ENCODE results near the gene IFNL2.

DNA sequence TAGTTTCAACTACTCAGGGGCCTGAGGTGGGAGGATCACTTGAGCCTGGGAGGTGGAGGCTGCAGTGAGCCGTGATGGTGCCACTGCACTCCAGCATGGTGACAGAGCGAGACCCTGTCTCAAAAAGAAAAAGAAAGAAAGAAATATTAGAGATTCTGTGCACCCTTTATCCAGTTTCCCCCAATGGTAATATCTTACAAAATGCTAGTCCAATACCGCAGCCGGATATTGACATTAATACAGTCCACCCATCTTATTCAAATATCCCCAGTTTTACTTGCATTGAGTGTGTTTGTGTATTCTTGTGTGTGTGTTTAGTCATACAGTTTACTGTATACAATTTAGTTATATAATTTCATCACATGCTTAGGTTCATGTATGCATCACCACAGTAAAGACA is 11.0 kb upstream of the IFNL2 start:
- TF ChIP-seq POLR2A (IDR thresholded peaks at IDR 0.05; ENCODE audit: low read depth, low read length) (no peak), MYC (IDR thresholded peaks at IDR 0.05; ENCODE audit: low read depth, low read length) (no peak), POLR2AphosphoS5 (IDR thresholded peaks at IDR 0.05; ENCODE audit: insufficient read depth, low read depth, low read length) (no peak), EZH2 (IDR thresholded peaks at IDR 0.05; ENCODE audit: borderline replicate concordance, low read depth, low read length, severe bottlenecking) (no peak), GATA2 (IDR thresholded peaks at IDR 0.05; ENCODE audit: insufficient read depth, insufficient read length, low read depth, low read length) (no peak), JUN (IDR thresholded peaks at IDR 0.05; ENCODE audit: borderline replicate concordance, insufficient read depth, insufficient read length, low read depth) (no peak)
- TF ChIP-seq, protein P1, sequence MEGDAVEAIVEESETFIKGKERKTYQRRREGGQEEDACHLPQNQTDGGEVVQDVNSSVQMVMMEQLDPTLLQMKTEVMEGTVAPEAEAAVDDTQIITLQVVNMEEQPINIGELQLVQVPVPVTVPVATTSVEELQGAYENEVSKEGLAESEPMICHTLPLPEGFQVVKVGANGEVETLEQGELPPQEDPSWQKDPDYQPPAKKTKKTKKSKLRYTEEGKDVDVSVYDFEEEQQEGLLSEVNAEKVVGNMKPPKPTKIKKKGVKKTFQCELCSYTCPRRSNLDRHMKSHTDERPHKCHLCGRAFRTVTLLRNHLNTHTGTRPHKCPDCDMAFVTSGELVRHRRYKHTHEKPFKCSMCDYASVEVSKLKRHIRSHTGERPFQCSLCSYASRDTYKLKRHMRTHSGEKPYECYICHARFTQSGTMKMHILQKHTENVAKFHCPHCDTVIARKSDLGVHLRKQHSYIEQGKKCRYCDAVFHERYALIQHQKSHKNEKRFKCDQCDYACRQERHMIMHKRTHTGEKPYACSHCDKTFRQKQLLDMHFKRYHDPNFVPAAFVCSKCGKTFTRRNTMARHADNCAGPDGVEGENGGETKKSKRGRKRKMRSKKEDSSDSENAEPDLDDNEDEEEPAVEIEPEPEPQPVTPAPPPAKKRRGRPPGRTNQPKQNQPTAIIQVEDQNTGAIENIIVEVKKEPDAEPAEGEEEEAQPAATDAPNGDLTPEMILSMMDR (IDR thresholded peaks at IDR 0.05; ENCODE audit: extremely low read depth in 1 of 2, insufficient read depth in 1 of 2, low read depth in 1 of 2, low read length in 2 of 2) = no peak
- TF ChIP-seq, protein P2, sequence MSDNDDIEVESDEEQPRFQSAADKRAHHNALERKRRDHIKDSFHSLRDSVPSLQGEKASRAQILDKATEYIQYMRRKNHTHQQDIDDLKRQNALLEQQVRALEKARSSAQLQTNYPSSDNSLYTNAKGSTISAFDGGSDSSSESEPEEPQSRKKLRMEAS (IDR thresholded peaks at IDR 0.05; ENCODE audit: insufficient read depth, insufficient read length) = no peak

Measured in endothelial cell of umbilical vein (primary cell).